ENCODE measurements around the gene CXCR5.
A peak's percentile ranks its signal among the peaks of the same experiment; 100 is the strongest.

Gene CXCR5

GRCh38 chr11:118899296-118899688, 15.6 kb downstream of the CXCR5 start:
- no peak for DNase-seq

DNA sequence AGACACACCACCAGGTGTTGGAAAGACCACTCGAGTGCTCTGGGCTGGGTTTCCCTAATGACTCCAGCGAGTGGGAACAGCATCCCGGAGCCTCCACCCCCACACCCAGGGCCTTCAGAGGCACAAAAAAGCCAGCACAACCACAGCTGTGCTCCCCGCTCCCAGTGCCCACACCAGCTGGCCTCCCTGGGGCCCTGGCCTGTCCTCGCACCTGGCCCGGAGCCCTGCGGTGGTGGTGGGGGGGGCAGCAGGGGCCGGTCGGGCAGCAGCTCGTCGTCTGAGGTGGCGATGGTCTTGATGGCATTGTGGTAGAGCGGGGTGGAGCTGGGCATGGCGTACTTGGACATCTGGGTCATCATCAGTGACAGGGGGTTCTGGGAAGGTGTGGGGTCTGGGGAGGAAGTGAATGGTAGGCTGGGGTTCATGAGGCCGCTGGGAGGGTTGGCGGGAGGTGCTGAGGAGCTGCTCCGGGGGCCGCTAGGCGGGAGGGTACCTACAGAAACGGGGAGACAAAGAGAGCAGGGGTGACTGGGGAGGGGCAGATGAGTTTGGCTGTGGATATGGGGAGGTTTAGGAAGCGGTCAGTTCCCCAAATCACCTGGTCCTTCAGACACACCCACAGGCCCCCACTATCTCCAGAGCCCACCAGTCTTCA, 16.1 kb downstream of the CXCR5 start:
- no peak for DNase-seq

DNA sequence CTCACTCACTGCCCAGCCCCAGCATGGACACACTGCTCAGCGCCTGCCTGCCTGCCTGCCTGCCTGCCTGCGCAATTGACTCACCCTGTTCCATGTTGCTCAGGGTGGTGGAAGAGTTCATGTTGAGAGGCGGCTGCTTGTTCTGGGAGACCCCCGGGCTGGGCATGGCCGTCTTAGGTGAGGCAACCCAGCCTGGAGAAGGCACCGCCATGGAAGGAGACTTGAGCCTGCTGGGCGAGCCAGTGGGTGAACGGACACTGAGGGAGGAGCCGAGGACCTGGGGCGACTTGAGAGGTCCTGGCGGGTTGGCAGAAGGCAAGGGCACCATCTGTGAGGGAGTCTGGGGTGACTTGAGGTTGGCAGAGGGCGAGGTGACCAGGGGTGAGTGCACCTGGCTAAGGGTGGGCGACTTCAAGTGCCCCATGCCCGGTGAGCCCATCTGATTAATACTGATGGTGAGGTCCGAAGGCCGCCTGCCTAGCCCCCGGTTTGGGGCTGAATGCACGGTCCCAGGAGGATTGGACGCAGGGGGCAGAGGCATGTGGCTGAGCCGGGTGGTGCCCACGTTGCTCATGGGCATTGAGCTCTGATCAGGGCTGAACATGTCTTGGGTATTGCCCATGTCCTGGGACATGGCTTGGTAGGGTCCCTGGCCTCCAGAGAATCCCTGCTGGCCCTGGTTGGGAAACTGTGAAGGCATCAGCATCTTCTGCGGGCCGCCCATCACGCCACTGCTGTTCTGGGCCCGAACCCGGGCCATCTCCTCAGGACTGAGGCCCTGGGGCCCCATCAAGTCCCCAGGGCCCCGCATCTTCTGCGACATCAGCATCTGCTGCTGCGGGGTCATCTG, 17.1 kb downstream of the CXCR5 start:
- DNase-seq = no peak

DNA sequence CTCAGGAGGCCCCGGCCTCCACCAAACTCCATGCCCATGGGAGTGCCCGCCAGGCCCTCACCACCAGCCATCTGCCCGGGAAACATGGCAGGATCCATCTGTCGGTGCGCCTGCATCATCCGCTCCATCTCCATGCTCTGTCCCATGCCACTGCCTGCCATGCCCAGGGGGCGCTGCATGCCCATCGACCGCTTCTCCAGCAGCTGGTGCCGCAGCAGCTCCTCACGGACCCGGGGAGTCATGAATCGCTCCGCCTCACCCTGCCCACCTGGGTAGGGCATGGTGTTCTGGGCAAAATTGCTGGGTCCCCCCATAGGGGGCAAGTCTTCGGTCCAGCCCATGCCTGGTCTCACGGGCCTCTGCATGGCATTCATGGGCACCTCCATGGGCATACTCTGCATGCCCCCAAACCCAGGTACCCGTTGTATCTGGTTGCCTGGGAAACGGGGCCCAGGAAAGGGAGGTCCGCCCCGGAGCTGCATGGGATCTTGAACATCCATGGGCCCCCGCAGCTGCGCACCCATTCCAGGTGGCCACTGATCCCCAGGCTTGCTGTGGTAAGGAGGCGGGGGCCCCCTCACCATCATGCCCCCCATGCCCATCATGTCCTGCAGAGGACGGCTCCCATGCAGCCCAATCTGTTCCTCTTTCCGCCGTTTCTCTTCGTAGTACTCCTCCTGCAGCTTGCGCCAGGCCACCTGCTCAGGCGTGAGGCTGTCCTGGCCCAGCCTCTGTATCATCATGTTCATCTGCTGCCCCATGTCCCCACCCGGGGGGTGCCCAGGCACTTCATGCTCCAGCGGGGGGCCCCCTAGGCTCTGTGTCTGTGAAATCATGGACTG, 18.0 kb downstream of the CXCR5 start:
- no peak for DNase-seq

DNA sequence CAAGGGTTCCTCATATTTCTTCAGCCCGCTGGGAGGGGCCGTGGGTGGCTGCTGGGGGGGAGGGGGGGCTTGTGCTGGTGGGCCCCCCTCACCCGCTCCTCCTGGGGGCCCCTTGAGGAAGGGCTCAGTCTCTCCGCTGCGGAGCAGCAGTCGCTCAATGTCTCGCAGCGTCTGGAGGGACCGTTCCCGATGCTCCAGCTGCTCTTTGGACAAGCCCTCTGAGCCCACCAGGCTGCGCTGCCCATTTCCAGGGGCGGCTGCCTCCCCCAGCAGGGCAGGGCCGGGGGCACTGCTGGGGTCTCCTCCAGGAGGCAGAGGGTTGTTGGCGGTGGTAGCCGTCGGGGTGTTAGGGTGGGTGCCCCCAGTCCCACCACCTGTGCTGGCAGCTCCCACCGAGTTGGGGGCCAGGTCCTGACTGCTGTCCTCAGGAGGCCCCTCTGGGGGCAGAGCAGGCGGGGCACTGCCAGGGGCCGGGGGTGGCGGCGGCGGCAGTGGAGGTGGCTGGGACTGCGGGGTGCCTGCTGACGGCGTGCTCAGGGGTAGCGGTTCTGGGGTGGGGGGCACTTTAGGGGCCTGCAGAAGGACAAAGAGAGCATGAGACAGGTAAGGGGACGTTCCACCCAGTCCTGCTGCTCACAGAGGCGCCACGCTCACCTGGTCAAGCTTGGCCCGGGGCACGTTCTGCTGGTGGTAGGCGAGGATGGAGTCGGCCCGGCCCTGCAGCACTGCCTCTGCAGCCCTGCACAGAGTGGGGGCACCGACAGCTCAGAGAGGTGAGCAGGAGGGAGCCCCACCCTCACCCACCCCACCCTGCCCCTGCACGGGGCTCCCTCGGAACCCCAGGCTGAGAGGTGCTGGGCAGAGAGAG, 18.9 kb downstream of the CXCR5 start:
- no peak for DNase-seq

GRCh38 chr11:118903204-118904015, 19.7 kb downstream of the CXCR5 start:
- DNase-seq = no peak

DNA sequence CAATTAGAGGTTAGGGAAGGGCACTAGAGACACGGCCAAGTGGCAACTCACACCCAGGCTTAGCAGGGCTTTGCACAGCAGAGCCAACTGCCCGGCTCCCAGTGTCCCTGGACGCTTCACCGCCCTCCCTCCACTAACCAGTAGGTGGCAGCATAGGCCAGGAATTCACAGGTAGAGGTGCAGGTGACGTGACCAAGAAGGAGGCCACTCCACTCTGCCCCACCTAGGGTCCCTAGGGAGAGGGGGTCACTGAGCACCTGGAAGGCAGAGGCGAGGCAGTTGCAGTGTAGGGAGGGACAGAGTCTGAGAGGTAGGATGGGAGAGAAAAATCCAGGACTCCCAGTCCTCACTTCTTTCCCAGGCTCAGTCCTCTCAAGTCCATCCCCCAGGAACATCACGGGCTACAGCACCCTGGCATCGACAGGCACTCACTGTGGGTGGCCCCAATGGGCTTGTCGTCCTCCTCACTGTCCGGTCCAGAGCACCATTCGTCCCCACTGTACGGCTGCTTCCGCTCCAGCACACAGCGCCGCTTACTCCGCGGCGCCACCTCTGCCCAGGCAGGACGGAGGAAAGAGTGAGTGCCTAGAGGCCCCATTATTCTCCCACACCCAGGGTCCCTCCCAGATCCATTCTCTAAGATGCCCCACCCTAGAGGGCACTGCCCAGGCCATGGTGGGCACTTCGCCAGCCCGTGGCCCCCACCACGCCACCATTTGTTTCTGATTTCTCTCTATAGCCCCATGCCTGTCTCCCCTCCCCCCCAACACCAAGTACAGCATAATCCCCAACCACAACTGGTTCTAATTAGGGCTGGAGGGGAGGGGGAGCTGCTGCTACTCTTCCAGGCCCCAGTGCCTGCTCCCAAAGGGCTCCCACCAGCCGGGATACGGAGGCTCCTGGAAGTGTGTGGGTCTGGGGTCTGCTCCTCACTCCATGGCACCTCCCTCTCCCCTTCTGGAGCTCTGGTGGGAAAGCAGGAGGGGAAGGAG, 23.7 kb downstream of the CXCR5 start:
- DNase-seq = peak; percentile 80

DNA sequence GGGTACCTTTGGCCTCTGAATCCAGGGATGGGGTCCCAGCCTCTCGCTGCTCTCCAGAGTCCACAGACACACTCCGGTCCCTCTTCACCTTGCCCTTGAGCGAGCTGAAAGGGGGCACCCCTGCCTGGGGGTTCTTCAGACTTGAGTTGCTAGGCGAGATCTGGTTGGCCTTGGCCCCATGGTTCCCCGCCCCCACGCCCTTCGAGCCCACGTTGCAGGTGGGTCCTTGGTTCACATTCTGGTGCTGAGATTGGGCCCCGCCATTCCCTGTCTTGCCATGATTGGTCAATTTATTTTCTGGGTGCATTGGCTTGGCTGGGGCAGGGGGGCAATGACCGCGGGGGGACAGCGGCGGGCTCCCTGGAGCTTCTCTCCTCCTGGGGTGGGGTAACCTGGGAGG, 24.6 kb downstream of the CXCR5 start:
- no peak for DNase-seq

DNA sequence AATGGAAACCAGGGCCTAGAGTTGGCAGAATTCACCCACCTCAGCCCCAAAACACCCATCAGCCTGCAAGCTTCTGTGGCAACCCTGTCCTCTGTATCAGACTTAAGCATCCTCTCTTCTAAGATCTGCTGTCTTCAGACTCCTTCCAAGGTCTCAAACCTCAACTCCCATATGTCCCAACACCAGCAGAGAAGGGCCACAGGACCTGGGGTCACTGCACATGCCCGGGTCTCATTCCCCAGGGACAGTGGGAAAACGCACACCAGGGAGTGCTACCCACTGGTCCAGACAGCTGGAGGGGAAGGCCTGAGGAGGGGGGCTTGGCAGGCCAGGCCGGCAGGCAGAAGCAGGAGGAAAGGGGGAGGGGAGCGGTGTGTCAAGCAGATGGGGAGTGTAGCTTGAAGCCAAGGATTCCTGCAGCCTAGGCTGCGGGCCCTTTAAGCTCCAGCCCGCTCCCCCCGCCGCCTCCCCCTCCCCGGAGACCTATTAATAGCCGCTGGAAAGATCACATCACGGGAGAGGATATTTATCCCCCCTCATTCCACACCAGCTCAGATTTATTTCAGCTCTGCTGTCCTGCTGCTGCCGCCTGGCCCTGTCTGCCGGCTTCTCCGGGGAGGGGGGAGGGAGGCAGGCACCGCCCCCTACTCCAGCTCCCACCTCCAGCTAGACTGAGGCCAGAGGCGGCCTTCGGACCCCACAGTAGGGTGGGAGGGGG, 25.4 kb downstream of the CXCR5 start:
- peak; percentile 98 for DNase-seq

DNA sequence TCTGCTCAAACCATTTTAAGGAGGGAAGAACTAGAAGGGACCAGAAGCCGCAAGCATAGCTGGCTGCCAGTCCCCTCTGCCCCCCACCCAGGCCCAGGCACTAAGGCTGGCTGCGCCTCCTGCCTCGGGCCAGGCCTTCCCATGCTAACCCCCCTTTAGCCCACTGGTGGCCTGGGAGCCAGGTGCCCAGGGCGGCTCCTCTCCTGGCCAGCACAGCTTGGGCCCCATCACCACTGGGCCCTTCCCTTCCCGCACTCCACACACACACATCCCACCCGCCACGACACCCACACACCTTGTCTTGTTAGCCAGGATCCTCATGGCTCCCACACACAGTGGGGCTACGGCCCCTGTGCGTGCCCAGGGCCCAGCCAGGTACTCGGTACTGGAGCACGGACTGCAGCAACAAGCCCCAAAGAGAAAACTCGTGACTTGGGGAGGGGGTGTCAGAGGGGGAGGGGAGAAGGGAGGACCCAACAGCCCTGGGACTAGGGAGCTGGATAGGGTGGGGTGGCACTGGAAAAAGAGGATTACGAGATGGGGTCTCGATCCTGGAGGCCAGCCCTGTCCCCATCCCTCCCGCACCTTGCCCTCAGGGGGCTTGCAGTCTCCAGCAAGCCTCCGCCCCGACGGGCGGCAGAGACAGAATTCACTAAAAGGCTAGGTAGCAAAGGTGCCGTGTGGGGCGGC, 26.1 kb downstream of the CXCR5 start:
- no peak for DNase-seq

DNA sequence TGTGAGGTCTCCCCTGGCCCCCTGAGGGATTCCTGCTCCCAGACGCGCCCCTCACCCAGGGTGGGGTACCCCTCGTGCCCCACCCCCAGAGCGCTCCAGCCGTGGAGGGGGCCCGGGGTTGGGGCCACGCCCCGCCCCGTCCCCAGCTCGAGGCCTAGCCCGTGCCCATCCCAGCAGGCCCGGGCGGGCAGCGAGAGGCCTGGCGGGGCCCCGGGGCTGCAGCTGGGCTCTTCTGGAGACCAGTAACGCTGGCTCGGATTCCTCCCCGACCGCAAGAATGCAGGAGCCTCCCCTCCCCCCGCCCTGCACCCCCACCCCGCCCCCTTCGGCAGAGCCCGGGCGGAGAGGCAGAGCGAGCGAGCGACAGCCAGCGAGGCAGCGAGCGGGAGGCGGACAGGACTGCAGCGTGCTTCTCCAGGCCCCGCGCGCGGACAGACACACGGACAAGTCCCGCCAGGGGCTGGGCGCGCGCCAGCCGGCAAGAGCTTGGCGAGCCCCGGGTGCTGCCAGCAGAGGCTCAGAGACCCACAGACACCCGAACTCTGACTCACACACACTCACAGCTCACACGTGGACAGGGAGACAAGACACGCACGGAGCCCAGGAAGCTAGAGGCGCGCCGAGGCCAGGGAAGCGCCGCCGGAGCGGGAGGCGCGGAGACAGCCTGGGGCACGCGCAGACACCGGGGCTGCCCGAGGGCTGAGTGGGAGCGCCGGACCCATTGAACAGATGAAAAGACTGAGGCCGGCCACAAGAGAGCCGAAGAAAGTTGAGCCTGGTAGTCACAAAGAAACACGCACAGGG, 26.8 kb downstream of the CXCR5 start:
- DNase-seq = peak; percentile 93

- peak; percentile 57 for DNase-seq
Measured at GRCh38 chr11:118911113-118911879, 27.6 kb downstream of the CXCR5 start.

DNA sequence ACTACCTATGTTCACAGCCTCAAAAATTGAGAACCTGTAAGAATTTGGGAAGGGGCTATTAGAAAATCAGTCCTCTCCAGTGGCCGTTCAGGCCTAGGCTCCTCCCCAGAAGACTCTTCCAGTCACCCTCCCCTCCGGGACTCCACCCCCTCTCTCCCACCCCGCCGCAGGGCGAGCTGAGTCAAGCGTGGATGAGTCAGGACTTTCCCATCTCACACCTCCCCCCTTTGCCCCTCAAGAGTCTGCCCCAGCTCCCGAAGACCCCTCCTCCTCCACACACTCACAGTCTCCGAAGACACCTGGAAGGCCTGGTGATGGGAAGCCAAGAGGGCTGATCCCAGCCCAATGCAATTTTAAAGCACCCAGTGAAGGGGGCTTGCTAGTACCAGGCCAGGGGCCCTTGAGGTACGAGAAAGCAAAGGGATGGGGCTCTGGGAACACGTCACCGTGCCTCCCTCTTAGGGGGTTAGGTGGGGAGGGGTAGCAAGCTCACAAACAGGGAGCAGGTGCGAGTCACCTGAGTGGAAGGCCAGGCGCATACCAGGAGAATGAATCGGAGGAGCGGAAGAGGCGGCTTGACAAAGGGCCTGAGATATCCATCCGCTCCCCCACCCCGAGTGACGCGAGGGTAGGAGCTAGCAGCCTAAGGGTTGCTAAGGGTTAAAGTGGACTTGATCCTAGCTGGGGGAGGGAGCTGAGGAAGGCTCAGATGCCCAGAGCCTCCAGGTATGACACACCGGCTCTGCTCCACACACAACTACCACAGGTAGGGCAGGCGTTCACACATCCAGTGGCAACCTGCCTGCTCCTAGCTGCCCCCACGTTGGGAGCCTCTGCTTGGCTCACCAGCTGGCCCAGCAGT, 28.4 kb downstream of the CXCR5 start:
- peak; percentile 93 for DNase-seq

DNA sequence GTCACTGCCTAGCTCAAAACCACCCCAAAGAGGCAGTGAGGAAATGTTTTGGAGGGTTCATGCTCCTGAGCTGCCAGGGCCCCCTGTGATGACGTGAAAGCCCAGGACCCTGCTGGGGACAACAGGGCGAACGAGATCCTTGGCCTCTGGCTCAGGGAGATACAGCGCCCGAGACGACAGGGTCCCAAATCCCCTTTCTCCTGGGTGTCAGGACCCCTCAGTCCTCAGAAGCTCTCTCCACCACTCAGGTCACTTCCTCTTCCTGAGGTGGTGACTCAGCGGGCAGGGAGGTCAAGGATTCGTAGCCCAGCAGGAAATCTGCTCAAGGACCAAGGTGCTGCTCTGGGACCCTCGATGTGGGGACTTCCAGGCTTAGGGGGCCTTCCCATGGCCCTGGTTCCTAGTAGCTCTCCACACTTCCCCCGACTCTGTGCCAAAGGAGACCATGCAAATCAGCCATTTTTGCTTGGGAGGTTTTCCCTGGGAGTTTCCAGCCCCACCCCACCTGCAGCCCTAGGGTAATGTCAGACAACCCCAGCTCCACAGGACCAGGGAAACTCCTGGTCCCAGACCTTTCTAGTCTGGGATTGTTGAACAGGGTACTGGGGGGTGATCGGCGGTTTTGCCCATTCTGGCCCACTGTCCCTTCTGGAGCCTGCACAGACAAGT, 29.2 kb downstream of the CXCR5 start:
- DNase-seq = no peak

- no peak for DNase-seq
Measured at GRCh38 chr11:118913411-118914125, 29.9 kb downstream of the CXCR5 start.

Measured in fibroblast of skin of abdomen (primary cell).